HepG2 (cell line): ENCODE results near the gene CD320. TPM values are rescaled to one million over a fixed set of nuclear protein-coding genes. Genes with fewer than 3 reads are reported as not detected.

Source experiments
- ATAC-seq: fragments of 200-7000 bp; cut with Tn5 transposase; 3 replicates; pipeline ENCODE4 v1.9.1; 2020; ENCODE audit warnings: mild to moderate bottlenecking, moderate library complexity
- BruUV-seq: library from RNA; stranded (reverse); fragments of 400-500 nt; replicated peaks from 2 replicates; lab custom pipeline; 2021; lab: Mats Ljungman, UMichigan
- CTCF ChIA-PET: fragments of 300-600 bp; formaldehyde crosslinking; extraction: SDS; loops from one replicate; lab custom pipeline; 2021; ENCODE audit warnings: low total read pairs, inconsistent platforms, low intra/inter-chr PET ratio; lab: Yijun Ruan, JAX
- POLR2A ChIA-PET: fragments of 350-600 bp; sonication (Branson Sonifier 250); formaldehyde crosslinking; loops from one replicate; lab custom pipeline; 2020; ENCODE audit warnings: antibody characterized with exemption, inconsistent platforms; lab: Yijun Ruan, JAX
- DNase-seq: peaks from one replicate; pipeline ENCODE4 v3.0.0-alpha.2; 2015; ENCODE audit warnings: low spot score
- FAIRE-seq: peaks from 3 replicates; lab custom pipeline; 2011; peaks lifted over from hg19 to GRCh38; lab: Jason Lieb, UNC
- H2AFZ ChIP-seq: one replicate; pipeline ENCODE4 v1.6.1; 2011; ENCODE audit warnings: low read length, inconsistent platforms
- H3K27ac ChIP-seq: fragments of 300-600 bp; 3 replicates; pipeline ENCODE4 v1.8.0; 2011; ENCODE audit warnings: mixed run types, mild to moderate bottlenecking, mixed read lengths, low read length, inconsistent platforms; ENCODE audit not compliant: insufficient read depth; ENCODE audit errors: extremely low read length
- H3K27me3 ChIP-seq, 2 experiments: fragments of 200-600 bp in 1 of 2; 2 replicates in 1 of 2; 3 replicates in 1 of 2; pipeline versions ENCODE4 v1.6.0 to v1.8.0; 2011; ENCODE audit warnings: low read length in 2 of 2, mild to moderate bottlenecking in 2 of 2, moderate library complexity in 2 of 2, inconsistent platforms in 1 of 2; ENCODE audit not compliant: insufficient read depth in 2 of 2, control insufficient read depth in 1 of 2
- H3K36me3 ChIP-seq, 2 experiments: fragments of 200-600 bp in 1 of 2; replicated peaks in 1 of 2; 2 replicates in 1 of 2; 3 replicates in 1 of 2; pipeline versions ENCODE4 v1.5.1 to v1.8.0; 2011; ENCODE audit warnings: low read length in 2 of 2, inconsistent platforms in 1 of 2; ENCODE audit not compliant: insufficient read depth in 2 of 2, control insufficient read depth in 1 of 2
- H3K4me1 ChIP-seq: 2 replicates; pipeline ENCODE4 v1.5.1; 2012; ENCODE audit warnings: low read length, inconsistent platforms; ENCODE audit not compliant: insufficient read depth
- H3K4me2 ChIP-seq: 2 replicates; pipeline ENCODE4 v1.6.0; 2011; ENCODE audit warnings: low read depth, low read length, inconsistent platforms
- H3K4me3 ChIP-seq, 3 experiments: fragments of 200-600 bp in 1 of 3; sonication (generic), shearing (Covaris generic) in 1 of 3; replicated peaks in 1 of 3; 2 replicates each; pipeline ENCODE4 v1.5.1; 2011 to 2016; ENCODE audit warnings: low read length in 3 of 3, inconsistent platforms in 2 of 3, low read depth in 2 of 3, mild to moderate bottlenecking in 2 of 3, control low read depth in 1 of 3, mixed read lengths in 1 of 3; ENCODE audit not compliant: insufficient read depth in 1 of 3
- H3K79me2 ChIP-seq: one replicate; pipeline ENCODE4 v1.6.1; 2011; ENCODE audit warnings: low read length, inconsistent platforms; ENCODE audit not compliant: insufficient read depth
- H3K9ac ChIP-seq: 2 replicates; pipeline ENCODE4 v1.6.0; 2011; ENCODE audit warnings: mild to moderate bottlenecking, low read depth, low read length, inconsistent platforms; ENCODE audit not compliant: insufficient read depth
- H3K9me3 ChIP-seq: 2 replicates; pipeline ENCODE4 v1.5.1; 2012; ENCODE audit warnings: mild to moderate bottlenecking, low read length
- H4K20me1 ChIP-seq: 2 replicates; pipeline ENCODE4 v1.6.0; 2011; ENCODE audit warnings: inconsistent platforms, mild to moderate bottlenecking, low read length, moderate library complexity; ENCODE audit not compliant: insufficient read depth
- CBX5 ChIP-seq: sonication (generic); formaldehyde crosslinking; IDR thresholded peaks from 2 replicates; pipeline ENCODE4 v1.4.0; 2020; ENCODE audit warnings: missing genetic modification reagents, borderline replicate concordance
- HOXA7 ChIP-seq: sonication (generic); formaldehyde crosslinking; IDR thresholded peaks from 2 replicates; pipeline ENCODE4 v1.8.1; 2022; ENCODE audit warnings: mild to moderate bottlenecking, missing genetic modification reagents, moderate library complexity
- MAFK ChIP-seq, 2 experiments: IDR thresholded peaks in 1 of 2; conservative IDR thresholded peaks in 1 of 2; 2 replicates each; pipeline ENCODE4 v1.6.1; 2011; ENCODE audit warnings: improper control_type of control experiment in 2 of 2, low read length in 2 of 2
- MZF1 ChIP-seq: sonication (generic); formaldehyde crosslinking; IDR thresholded peaks from 2 replicates; pipeline ENCODE4 v1.8.1; 2023; ENCODE audit warnings: mild to moderate bottlenecking, missing genetic modification reagents, borderline replicate concordance
- PLRG1 ChIP-seq: fragments of 450-650 bp; conservative IDR thresholded peaks from 2 replicates; pipeline ENCODE4 v1.6.1; 2016
- ZBTB42 ChIP-seq: sonication (generic); formaldehyde crosslinking; IDR thresholded peaks from 2 replicates; pipeline ENCODE4 v1.5.0; 2020; ENCODE audit warnings: mild to moderate bottlenecking, missing genetic modification reagents
- ZEB1 ChIP-seq: IDR thresholded peaks from 2 replicates; pipeline ENCODE4 v1.6.1; 2012; ENCODE audit warnings: mild to moderate bottlenecking, low read depth, inconsistent platforms; ENCODE audit not compliant: insufficient replicate concordance
- ZNF234 ChIP-seq: sonication (generic); formaldehyde crosslinking; conservative IDR thresholded peaks from 2 replicates; pipeline ENCODE4 v1.5.1; 2020; ENCODE audit warnings: mild to moderate bottlenecking, missing genetic modification reagents
- ZNF816 ChIP-seq: sonication (generic); formaldehyde crosslinking; IDR thresholded peaks from 2 replicates; pipeline ENCODE4 v1.8.0; 2022; ENCODE audit warnings: missing genetic modification reagents, mild to moderate bottlenecking, borderline replicate concordance
- ZZZ3 ChIP-seq: sonication (generic); formaldehyde crosslinking; IDR thresholded peaks from 2 replicates; pipeline ENCODE4 v1.4.0; 2020; ENCODE audit warnings: missing genetic modification reagents, mild to moderate bottlenecking, borderline replicate concordance
- whole genome bisulfite sequencing: methylation state at CpG from one replicate; pipeline ENCODE4 v1.1.6; 2017; ENCODE audit warnings: low lambda C conversion rate; 5-methylcytosine and 5-hydroxymethylcytosine counted together
- in situ Hi-C: cut with HindIII; loops from 2 replicates; pipeline ENCODE4 v1.10.0; 2017; ENCODE audit warnings: low pct_unique_long_range_greater_than_20kb; ENCODE audit not compliant: extremely low pct_ligation_motif_present
- intact Hi-C: fragments of 100-400 bp; cut with micrococcal nuclease; formaldehyde crosslinking; loops from one replicate; pipeline ENCODE4 v1.10.0; 2022; ENCODE audit not compliant: unreplicated experiment
- polyA plus RNA-seq, 8 experiments: library from polyadenylated mRNA; depleted of rRNA in 3 of 8; stranded (reverse) in 7 of 8; unstranded in 1 of 8; fragments of >200 nt; fragmentation: Illumina TruSeq in 4 of 8; extraction: Trizol in 4 of 8; gene quantifications; 2 replicates each; pipeline versions ENCODE4 v1.2.1 to v1.2.3, GENCODE V29; 2011 to 2016; ENCODE audit warnings: low read depth in 4 of 8, missing spikeins in 1 of 8, mixed read lengths in 1 of 8; ENCODE audit not compliant: insufficient read depth in 1 of 8
- total RNA-seq, 5 experiments: library from RNA; depleted of rRNA; stranded (reverse); fragments of >200 nt; fragmentation: Illumina TruSeq; extraction: Trizol; gene quantifications; 2 replicates each; pipeline ENCODE4 v1.2.3, GENCODE V29; 2016; ENCODE audit warnings: low read depth in 1 of 5
- TF ChIP-seq, protein P1 (sequence below): sonication (generic); formaldehyde crosslinking; IDR thresholded peaks from 2 replicates; pipeline ENCODE4 v1.4.0; 2020; ENCODE audit warnings: missing genetic modification reagents, borderline replicate concordance
- TF ChIP-seq, protein P2 (sequence below): sonication (generic); formaldehyde crosslinking; IDR thresholded peaks from 2 replicates; pipeline ENCODE4 v1.4.0; 2020; ENCODE audit warnings: mild to moderate bottlenecking, missing genetic modification reagents
- TF ChIP-seq, protein P3 (sequence below): IDR thresholded peaks from 2 replicates; pipeline ENCODE4 v1.6.1; 2016; ENCODE audit warnings: missing genetic modification reagents, missing compliant biosample characterization

Gene CD320
- total and polyA plus RNA-seq, 2 of the 13 experiments (the other 11 are each of a cell fraction or from before 2014, with no cell fraction given): 83.1 to 99.9 TPM

DNA sequence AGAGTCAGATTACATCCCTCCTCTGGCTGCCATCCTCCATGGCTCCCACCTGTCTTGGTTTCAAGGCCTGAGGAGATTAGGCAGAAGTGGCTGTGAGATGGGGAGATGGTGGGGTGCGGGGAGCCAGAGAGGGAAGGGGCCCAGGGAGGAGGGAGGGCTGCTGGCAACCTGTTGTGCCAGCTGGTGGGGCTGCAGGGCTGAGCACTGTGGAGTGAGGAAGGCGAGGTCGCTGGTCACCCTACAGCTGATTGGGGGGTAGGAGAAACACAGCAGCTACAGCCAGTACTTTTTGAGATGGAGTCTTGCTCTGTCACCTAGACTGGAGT lies 48.3 kb downstream of the CD320 start:
- 100% methylated on average over 3 of the region's 3 CpGs for WGBS
- H3K4me2 ChIP-seq: no peak overlapping the region
- no peaks in the 10 kb centered on the region for H3K27me3 ChIP-seq
- POLR2A ChIA-PET: no interaction called here
- H3K4me3 ChIP-seq: no peak overlapping the region
- ATAC-seq (no peak), DNase-seq (no peak), FAIRE-seq (no peak)
- H3K36me3 ChIP-seq: peaks cover 24 to 48% of the 10 kb centered on the region in 2 experiments
- in situ Hi-C loops (loop anchor here (5.0 to 25.0 kb wide), 2 partner anchors 47 to 248 kb away; partner anchors contain the start of genes CD320 and ELAVL1), intact Hi-C loops (no loop called here)
- H3K4me1 ChIP-seq: peaks cover 34% of the 10 kb centered on the region
- no TSS peak for BruUV-seq
- H2AFZ ChIP-seq: no peak overlapping the region
- H3K9ac ChIP-seq: no peak overlapping the region
- no peak overlapping the region for H3K27ac ChIP-seq
- H3K79me2 ChIP-seq: no peaks in the 10 kb centered on the region
- CTCF ChIA-PET: no interaction called here
- H3K9me3 ChIP-seq: no peaks in the 10 kb centered on the region
- no peaks in the 10 kb centered on the region for H4K20me1 ChIP-seq
- TF ChIP-seq ZEB1 (no peak), CBX5 (CRISPR knock-in tag) (no peak), ZNF816 (CRISPR knock-in tag) (no peak), HOXA7 (CRISPR knock-in tag) (no peak), ZZZ3 (CRISPR knock-in tag) (no peak), MZF1 (no peak), MAFK (conservative IDR thresholded peaks at IDR 0.05 in 1 of 2, IDR thresholded peaks at IDR 0.05 in 1 of 2; ENCODE audit: low read length in 2 of 2) (no peak), PLRG1 (no peak), ZNF234 (CRISPR knock-in tag) (no peak), ZBTB42 (no peak)
- TF ChIP-seq, protein P1, sequence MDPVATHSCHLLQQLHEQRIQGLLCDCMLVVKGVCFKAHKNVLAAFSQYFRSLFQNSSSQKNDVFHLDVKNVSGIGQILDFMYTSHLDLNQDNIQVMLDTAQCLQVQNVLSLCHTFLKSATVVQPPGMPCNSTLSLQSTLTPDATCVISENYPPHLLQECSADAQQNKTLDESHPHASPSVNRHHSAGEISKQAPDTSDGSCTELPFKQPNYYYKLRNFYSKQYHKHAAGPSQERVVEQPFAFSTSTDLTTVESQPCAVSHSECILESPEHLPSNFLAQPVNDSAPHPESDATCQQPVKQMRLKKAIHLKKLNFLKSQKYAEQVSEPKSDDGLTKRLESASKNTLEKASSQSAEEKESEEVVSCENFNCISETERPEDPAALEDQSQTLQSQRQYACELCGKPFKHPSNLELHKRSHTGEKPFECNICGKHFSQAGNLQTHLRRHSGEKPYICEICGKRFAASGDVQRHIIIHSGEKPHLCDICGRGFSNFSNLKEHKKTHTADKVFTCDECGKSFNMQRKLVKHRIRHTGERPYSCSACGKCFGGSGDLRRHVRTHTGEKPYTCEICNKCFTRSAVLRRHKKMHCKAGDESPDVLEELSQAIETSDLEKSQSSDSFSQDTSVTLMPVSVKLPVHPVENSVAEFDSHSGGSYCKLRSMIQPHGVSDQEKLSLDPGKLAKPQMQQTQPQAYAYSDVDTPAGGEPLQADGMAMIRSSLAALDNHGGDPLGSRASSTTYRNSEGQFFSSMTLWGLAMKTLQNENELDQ: no peak
- TF ChIP-seq, protein P2, sequence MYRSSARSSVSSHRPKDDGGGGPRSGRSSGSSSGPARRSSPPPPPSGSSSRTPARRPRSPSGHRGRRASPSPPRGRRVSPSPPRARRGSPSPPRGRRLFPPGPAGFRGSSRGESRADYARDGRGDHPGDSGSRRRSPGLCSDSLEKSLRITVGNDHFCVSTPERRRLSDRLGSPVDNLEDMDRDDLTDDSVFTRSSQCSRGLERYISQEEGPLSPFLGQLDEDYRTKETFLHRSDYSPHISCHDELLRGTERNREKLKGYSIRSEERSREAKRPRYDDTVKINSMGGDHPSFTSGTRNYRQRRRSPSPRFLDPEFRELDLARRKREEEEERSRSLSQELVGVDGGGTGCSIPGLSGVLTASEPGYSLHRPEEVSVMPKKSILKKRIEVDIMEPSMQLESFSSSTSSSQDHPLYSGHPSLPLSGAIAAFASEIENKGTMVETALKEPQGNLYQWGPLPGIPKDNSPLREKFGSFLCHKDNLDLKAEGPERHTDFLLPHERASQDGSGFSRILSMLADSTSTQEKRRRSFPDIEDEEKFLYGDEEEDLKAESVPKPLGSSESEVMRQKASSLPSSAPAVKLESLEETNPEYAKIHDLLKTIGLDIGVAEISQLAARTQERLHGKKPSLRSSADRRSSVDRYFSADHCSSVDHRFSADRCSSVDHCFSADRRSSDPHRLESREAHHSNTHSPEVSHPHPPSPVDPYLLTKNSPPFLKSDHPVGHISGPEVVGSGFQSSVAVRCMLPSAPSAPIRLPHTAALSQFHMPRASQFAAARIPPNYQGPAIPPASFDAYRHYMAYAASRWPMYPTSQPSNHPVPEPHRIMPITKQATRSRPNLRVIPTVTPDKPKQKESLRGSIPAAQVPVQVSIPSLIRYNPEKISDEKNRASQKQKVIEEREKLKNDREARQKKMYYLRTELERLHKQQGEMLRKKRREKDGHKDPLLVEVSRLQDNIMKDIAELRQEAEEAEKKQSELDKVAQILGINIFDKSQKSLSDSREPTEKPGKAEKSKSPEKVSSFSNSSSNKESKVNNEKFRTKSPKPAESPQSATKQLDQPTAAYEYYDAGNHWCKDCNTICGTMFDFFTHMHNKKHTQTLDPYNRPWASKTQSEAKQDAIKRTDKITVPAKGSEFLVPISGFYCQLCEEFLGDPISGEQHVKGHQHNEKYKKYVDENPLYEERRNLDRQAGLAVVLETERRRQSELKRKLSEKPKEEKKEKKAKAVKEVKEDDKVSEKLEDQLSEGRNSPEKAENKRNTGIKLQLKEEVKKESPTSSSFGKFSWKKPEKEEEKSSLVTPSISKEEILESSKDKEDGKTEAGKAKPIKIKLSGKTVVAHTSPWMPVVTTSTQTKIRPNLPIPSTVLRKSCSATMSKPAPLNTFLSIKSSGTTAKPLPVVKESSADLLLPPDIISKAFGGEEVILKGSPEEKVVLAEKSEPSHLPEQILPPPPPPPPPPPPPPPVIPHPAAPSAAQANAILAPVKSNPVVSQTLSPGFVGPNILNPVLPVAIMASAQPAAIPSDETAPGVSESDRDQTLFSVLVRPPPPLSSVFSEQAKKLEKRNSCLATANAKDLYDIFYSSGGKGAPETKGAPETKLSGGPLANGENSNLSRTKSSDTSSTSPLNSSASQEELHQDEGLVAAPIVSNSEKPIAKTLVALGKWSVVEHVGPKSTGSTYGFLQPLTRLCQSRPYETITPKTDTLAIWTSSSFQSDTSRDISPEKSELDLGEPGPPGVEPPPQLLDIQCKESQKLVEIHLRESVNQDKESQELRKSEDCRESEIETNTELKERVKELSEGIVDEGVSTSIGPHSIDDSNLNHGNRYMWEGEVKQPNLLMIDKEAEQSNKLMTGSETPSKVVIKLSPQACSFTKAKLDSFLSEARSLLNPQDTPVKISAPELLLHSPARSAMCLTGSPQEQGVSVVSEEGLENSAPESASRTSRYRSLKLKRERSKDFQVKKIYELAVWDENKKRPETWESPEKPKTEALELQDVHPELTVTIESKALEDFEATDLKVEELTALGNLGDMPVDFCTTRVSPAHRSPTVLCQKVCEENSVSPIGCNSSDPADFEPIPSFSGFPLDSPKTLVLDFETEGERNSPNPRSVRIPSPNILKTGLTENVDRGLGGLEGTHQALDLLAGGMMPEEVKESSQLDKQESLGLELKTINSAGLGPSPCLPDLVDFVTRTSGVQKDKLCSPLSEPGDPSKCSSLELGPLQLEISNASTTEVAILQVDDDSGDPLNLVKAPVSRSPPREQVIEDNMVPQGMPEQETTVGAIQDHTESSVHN (CRISPR knock-in tag): no peak
- TF ChIP-seq, protein P3, sequence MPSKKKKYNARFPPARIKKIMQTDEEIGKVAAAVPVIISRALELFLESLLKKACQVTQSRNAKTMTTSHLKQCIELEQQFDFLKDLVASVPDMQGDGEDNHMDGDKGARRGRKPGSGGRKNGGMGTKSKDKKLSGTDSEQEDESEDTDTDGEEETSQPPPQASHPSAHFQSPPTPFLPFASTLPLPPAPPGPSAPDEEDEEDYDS (CRISPR knock-in tag): no peak
